OCI-LY7 (cell line): ENCODE results near the gene WDR4.
"Not testable (repeated sequence)": the region's sequence is repeated elsewhere in the genome, so short reads cannot be mapped to it uniquely, and the experiment has no call there.

ENCODE experiments used
- CTCF ChIP-seq: fragments of 200-600 bp; sonication (generic); conservative IDR thresholded peaks from 2 replicates; pipeline ENCODE4 v1.5.1; 2014; ENCODE audit warnings: mild to moderate bottlenecking, antibody characterized with exemption, low read length, moderate library complexity, mixed read lengths
- EZH2phosphoT487 ChIP-seq: fragments of 200-600 bp; sonication (generic); IDR thresholded peaks from 2 replicates; pipeline ENCODE4 v1.6.1; 2018; ENCODE audit warnings: low read depth, borderline replicate concordance, mild to moderate bottlenecking, mixed run types, antibody characterized with exemption, low read length, moderate library complexity, mixed read lengths

DNA sequence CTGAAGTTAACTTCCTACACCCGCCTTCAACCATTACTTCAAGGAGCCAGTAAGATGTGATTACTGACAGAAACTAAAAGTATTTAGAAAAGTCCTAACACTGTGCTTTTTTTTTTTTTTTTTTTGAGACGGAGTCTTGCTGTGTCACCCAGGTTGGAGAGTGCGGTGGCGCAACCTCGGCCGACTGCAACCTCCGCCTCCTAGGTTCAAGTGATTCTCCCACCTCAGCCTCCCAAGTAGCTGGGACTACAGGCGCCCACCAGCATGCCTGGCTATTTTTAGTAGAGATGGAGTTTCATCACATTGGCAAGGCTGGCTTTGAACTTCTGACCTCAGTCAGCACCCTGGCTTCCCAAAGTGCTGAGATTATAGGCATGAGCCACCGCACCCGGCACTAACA lies 3.5 kb downstream of the WDR4 start:
- not testable (repeated sequence) for TF ChIP-seq CTCF, EZH2phosphoT487
